HEK293 (cell line): ENCODE results near the gene MAP3K20.

Experiments
- CTCF ChIA-PET: fragments of 350-600 bp; formaldehyde crosslinking; extraction: SDS; loops from one replicate; lab custom pipeline; 2021; ENCODE audit warnings: antibody characterized with exemption; lab: Yijun Ruan, JAX
- POLR2A ChIA-PET: fragments of 300-600 bp; formaldehyde crosslinking; extraction: SDS; loops from one replicate; lab custom pipeline; 2020; ENCODE audit warnings: antibody characterized with exemption, inconsistent platforms; lab: Yijun Ruan, JAX
- H3K27ac ChIP-seq: fragments of 200-500 bp; sonication (Bioruptor generic); 2 replicates; pipeline ENCODE4 v1.5.1; 2014; ENCODE audit warnings: low read depth, low read length, control low read depth, inconsistent platforms; ENCODE audit errors: extremely low read depth
- H3K36me3 ChIP-seq, 2 experiments: fragments of 200-500 bp in 1 of 2; sonication (Bioruptor generic) in 1 of 2; 1 replicate in 1 of 2; 2 replicates in 1 of 2; pipeline ENCODE4 v1.5.1; 2014 to 2017; ENCODE audit warnings: inconsistent platforms in 2 of 2, low read length in 2 of 2; ENCODE audit not compliant: control insufficient read depth in 2 of 2, insufficient read depth in 1 of 2
- H3K4me1 ChIP-seq: fragments of 200-500 bp; sonication (Bioruptor generic); 2 replicates; pipeline ENCODE4 v1.5.1; 2014; ENCODE audit warnings: mild to moderate bottlenecking, low read length, inconsistent platforms; ENCODE audit not compliant: control insufficient read depth, insufficient read depth
- H3K4me3 ChIP-seq: 2 replicates; pipeline ENCODE4 v1.5.1; 2011; ENCODE audit warnings: low read depth, mild to moderate bottlenecking, control low read depth, low read length, moderate library complexity
- H3K9me3 ChIP-seq: fragments of 200-500 bp; sonication (Bioruptor generic); 2 replicates; pipeline ENCODE4 v1.5.1; 2014; ENCODE audit warnings: low read depth, low read length, inconsistent platforms; ENCODE audit not compliant: control insufficient read depth, insufficient read depth
- GLI4 ChIP-seq: fragments of 450-650 bp; formaldehyde crosslinking; IDR thresholded peaks from 2 replicates; pipeline ENCODE4 v1.5.1; 2016; ENCODE audit warnings: missing biosample characterization, missing genetic modification characterization
- HIC1 ChIP-seq: fragments of 450-650 bp; formaldehyde crosslinking; IDR thresholded peaks from 2 replicates; pipeline ENCODE4 v1.5.1; 2016; ENCODE audit warnings: missing biosample characterization, missing genetic modification characterization
- KLF8 ChIP-seq: fragments of 450-650 bp; formaldehyde crosslinking; IDR thresholded peaks from 2 replicates; pipeline ENCODE4 v1.5.1; 2016; ENCODE audit warnings: missing biosample characterization, missing genetic modification characterization
- PRDM10 ChIP-seq: fragments of 450-650 bp; formaldehyde crosslinking; IDR thresholded peaks from 2 replicates; pipeline ENCODE4 v1.5.1; 2016; ENCODE audit warnings: missing biosample characterization, missing genetic modification characterization
- SETDB1 ChIP-seq: IDR thresholded peaks from one replicate; pipeline ENCODE4 v1.6.1; 2017; ENCODE audit warnings: mild to moderate bottlenecking, low read length, moderate library complexity, mixed read lengths; ENCODE audit not compliant: insufficient read length
- ZFP69B ChIP-seq: fragments of 450-650 bp; formaldehyde crosslinking; IDR thresholded peaks from 2 replicates; pipeline ENCODE4 v1.5.1; 2016; ENCODE audit warnings: missing biosample characterization, missing genetic modification characterization
- ZIC2 ChIP-seq: fragments of 450-650 bp; formaldehyde crosslinking; IDR thresholded peaks from 2 replicates; pipeline ENCODE4 v1.5.1; 2016; ENCODE audit warnings: missing biosample characterization, missing genetic modification characterization
- ZNF132 ChIP-seq: fragments of 450-650 bp; formaldehyde crosslinking; IDR thresholded peaks from 2 replicates; pipeline ENCODE4 v1.5.1; 2017; ENCODE audit warnings: missing biosample characterization, missing genetic modification characterization, borderline replicate concordance
- ZNF184 ChIP-seq: fragments of 450-650 bp; IDR thresholded peaks from 2 replicates; pipeline ENCODE4 v1.5.1; 2018; ENCODE audit warnings: missing biosample characterization, mild to moderate bottlenecking, missing genetic modification characterization
- ZNF211 ChIP-seq: fragments of 450-650 bp; formaldehyde crosslinking; IDR thresholded peaks from 2 replicates; pipeline ENCODE4 v1.5.1; 2016; ENCODE audit warnings: low read depth, missing biosample characterization, missing genetic modification characterization
- ZNF221 ChIP-seq: fragments of 450-650 bp; formaldehyde crosslinking; IDR thresholded peaks from 2 replicates; pipeline ENCODE4 v1.5.1; 2017; ENCODE audit warnings: missing biosample characterization, missing genetic modification characterization, borderline replicate concordance
- ZNF266 ChIP-seq: fragments of 450-650 bp; formaldehyde crosslinking; IDR thresholded peaks from 2 replicates; pipeline ENCODE4 v1.5.1; 2016; ENCODE audit warnings: missing biosample characterization, missing genetic modification characterization, low read depth
- ZNF302 ChIP-seq: fragments of 450-650 bp; formaldehyde crosslinking; IDR thresholded peaks from 2 replicates; pipeline ENCODE4 v1.5.1; 2016; ENCODE audit warnings: missing biosample characterization, missing genetic modification characterization, low read depth
- ZNF48 ChIP-seq: fragments of 450-650 bp; formaldehyde crosslinking; IDR thresholded peaks from 2 replicates; pipeline ENCODE4 v1.5.1; 2016; ENCODE audit warnings: missing biosample characterization, missing genetic modification characterization
- ZNF513 ChIP-seq: fragments of 450-650 bp; IDR thresholded peaks from 2 replicates; pipeline ENCODE4 v1.5.1; 2018; ENCODE audit warnings: missing biosample characterization, missing genetic modification characterization
- ZNF530 ChIP-seq: fragments of 450-650 bp; formaldehyde crosslinking; IDR thresholded peaks from 2 replicates; pipeline ENCODE4 v1.5.1; 2016; ENCODE audit warnings: low read depth, missing biosample characterization, missing genetic modification characterization
- ZNF707 ChIP-seq: fragments of 450-650 bp; formaldehyde crosslinking; IDR thresholded peaks from 2 replicates; pipeline ENCODE4 v1.5.1; 2016; ENCODE audit warnings: missing biosample characterization, missing genetic modification characterization
- ZNF785 ChIP-seq: fragments of 450-650 bp; formaldehyde crosslinking; IDR thresholded peaks from 2 replicates; pipeline ENCODE4 v1.5.1; 2016; ENCODE audit warnings: missing biosample characterization, missing genetic modification characterization
- ZSCAN5A ChIP-seq: fragments of 450-650 bp; formaldehyde crosslinking; IDR thresholded peaks from 2 replicates; pipeline ENCODE4 v1.5.1; 2016; ENCODE audit warnings: missing biosample characterization, missing genetic modification characterization

Gene MAP3K20

GRCh38 chr2:173151671-173152401 is 76.2 kb downstream of the MAP3K20 start:
- H3K9me3 ChIP-seq, result no peaks in the 10 kb centered on the region
- ChIA-PET CTCF (interaction anchor here (1.0 to 1.2 kb wide), 2 partner anchors 11 to 59 kb away, joined by 3 to 4 read pairs; no protein-coding TSS in a partner anchor), POLR2A (interaction anchor here (0.6 kb wide), 1 partner anchor 48 kb away, joined by 3 read pairs; no protein-coding TSS in a partner anchor)
- no peak for TF ChIP-seq ZNF302 (tag by site-specific recombination)
- no peak for TF ChIP-seq ZNF211 (tag by site-specific recombination)
- H3K4me3 ChIP-seq, result no peak overlapping the region
- no peak overlapping the region for H3K27ac ChIP-seq
- no peaks in the 10 kb centered on the region for H3K36me3 ChIP-seq
- peaks cover 3% of the 10 kb centered on the region; the same call in 1 of the 2 replicates for H3K4me1 ChIP-seq

- POLR2A ChIA-PET, result no interaction called here
- H3K9me3 ChIP-seq, result no peaks in the 10 kb centered on the region
- no peaks in the 10 kb centered on the region for H3K36me3 ChIP-seq
- H3K4me3 ChIP-seq, result no peak overlapping the region
- CTCF ChIA-PET, result no interaction called here
- H3K4me1 ChIP-seq, result peaks cover 3% of the 10 kb centered on the region; the same call in 1 of the 2 replicates
- H3K27ac ChIP-seq, result no peak overlapping the region
- TF ChIP-seq ZSCAN5A (tag by site-specific recombination), result no peak
- no peak for TF ChIP-seq PRDM10 (tag by site-specific recombination)
- TF ChIP-seq ZNF184 (tag by site-specific recombination), result no peak
- TF ChIP-seq ZNF48 (tag by site-specific recombination), result no peak
- TF ChIP-seq ZNF132 (tag by site-specific recombination), result no peak
- no peak for TF ChIP-seq ZNF530 (tag by site-specific recombination)
- TF ChIP-seq ZNF785 (tag by site-specific recombination), result no peak
- TF ChIP-seq ZNF221, result no peak
- TF ChIP-seq ZNF513, result no peak
- no peak for TF ChIP-seq ZNF266 (tag by site-specific recombination)
- no peak for TF ChIP-seq SETDB1
- no peak for TF ChIP-seq ZFP69B (tag by site-specific recombination)
- TF ChIP-seq KLF8, result no peak
- no peak for TF ChIP-seq GLI4
- TF ChIP-seq ZIC2 (tag by site-specific recombination), result no peak
- TF ChIP-seq ZNF707 (tag by site-specific recombination), result no peak
- no peak for TF ChIP-seq HIC1
Observed at GRCh38 chr2:173153301-173153885, 77.7 kb downstream of the MAP3K20 start.
